GOT3 (cell line): ENCODE measurements around the gene ULBP2.
"Not testable (repeated sequence)": the region's sequence is repeated elsewhere in the genome, so short reads cannot be mapped to it uniquely, and the experiment has no call there.

Experiments used
- DNase-seq: peaks from one replicate; lab custom pipeline; 2025; ENCODE audit warnings: mixed read lengths; lab: John Stamatoyannopoulos, UW

ULBP2 gene

GRCh38 chr6:149951626-149952025 lies 9.8 kb downstream of the ULBP2 start:
- DNase-seq = no peak

DNA sequence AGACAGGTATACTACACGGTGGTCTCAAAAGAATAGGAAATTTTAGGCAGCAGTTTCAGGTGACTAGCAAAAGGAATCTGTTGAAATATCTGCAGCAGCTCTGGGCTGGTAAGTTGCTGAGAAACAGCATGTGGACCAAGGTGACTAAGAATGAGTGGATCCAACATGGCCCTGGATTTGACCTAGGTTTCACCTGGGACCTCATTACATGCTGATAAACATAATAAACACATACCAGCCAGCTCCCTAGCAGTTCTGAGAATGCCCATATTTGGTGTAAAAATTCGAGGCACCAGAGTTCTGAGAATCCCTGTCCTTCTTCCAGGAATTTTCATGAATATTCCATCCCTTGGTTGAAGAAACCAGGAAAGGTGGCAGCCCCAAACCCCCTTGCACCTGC lies 11.6 kb downstream of the ULBP2 start:
- not testable (repeated sequence) for DNase-seq

DNA sequence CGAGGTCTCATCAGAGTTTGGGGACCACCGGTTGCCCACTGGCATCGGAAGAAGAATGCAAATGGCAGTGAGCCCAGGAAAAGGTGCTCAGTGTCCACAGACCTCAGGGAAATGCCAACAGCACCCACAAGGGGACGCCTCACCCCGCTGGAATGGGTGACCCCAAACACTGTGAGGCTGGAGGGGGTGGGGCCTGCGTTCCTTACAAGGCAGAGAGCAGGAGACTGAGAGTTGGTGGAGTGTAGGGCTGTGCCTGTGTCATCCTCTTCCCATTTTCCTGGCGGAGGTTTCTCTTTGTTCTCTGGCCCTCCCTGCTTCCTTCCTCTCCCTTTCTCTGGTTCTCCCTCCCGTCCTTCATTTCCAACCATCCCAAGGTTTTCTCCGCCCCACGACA lies 12.1 kb downstream of the ULBP2 start:
- not testable (repeated sequence) for DNase-seq

DNA sequence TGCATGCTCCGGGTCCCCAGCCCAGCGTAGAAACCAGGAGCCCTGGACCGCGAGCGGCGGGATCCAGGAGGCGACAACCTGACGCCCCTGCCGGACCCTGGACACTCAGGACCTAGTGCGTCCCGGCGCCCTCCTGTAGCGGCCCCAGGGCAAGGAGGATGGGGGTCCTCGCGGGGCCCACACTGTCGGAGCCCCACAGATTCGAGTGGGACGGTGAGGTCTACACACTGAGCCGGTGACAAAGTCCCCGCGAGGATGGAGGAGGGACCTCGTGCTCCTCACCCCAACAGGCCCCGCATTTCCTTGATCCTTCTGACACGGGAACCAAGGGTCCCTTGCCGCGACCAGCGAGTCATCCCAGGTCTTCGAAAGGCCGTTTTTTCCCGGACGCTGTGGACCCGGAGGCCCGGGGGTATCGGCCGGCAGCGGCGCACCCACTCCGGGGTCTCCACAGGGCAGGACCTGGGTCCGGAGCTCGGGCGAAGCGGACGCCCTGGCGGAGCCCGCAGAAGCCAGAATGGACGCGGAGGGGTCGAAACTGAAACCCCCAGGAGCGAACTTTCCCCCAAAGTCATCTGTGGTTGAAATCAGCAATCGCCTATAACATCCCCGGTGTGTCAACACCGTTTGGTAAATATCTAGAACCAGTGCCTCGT lies 12.6 kb downstream of the ULBP2 start:
- DNase-seq = not testable (repeated sequence)

DNA sequence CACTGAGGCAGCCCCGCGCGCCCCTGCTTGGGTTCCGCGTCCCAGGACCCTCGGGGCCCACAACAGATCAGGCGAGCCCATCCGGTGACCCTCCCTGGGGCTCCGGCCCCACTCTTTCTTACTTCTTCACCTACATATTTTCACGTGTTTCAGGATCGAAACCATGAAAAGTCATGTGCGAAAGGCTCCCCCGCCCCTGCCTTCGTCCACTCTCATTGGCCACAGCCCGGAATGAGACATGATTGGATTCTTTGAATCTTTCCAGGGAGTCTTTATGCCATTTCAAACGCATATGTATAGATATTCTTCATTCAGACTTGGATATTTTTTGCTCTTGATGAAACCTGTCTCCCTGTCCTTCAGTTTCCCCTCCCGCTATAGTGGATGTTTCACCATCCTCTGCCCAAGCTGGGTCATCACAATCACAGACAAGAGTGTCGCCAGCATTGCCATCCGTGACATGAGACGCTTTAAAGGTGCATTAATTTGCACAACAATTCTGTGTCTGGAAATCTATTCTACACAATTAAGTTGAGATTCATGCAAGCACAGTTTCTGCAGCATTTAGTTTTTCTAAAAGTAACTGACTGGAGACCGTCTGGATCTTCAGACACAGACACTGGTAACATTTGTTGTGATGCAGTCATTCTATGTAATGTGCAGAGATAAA lies 13.3 kb downstream of the ULBP2 start:
- DNase-seq = not testable (repeated sequence)

GRCh38 chr6:149955654-149956317 lies 14.0 kb downstream of the ULBP2 start:
- not testable (repeated sequence) for DNase-seq

- DNase-seq = not testable (repeated sequence)
Observed at GRCh38 chr6:149958124-149958523, 16.3 kb downstream of the ULBP2 start.

DNA sequence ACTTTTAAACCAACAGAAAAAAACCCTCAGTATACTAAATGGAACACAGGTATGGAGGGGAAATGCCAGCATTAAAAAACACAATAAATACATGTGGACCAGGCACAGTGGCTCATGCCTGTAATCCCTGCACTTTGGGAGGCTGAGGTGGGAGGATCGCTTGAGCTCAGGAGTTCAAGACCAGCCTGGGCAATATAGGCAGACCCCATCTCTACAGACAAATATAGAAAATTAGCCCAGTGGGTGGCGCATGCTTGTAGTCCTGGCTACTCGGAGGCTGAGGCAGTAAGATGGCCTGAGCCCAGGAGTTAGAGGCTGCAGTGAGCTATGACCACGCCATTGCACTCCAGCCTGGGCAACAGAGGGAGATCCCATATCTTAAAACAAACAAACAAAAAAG lies 18.0 kb downstream of the ULBP2 start:
- DNase-seq = not testable (repeated sequence)

- no peak for DNase-seq
Observed at GRCh38 chr6:149960488-149960887, 18.7 kb downstream of the ULBP2 start.

DNA sequence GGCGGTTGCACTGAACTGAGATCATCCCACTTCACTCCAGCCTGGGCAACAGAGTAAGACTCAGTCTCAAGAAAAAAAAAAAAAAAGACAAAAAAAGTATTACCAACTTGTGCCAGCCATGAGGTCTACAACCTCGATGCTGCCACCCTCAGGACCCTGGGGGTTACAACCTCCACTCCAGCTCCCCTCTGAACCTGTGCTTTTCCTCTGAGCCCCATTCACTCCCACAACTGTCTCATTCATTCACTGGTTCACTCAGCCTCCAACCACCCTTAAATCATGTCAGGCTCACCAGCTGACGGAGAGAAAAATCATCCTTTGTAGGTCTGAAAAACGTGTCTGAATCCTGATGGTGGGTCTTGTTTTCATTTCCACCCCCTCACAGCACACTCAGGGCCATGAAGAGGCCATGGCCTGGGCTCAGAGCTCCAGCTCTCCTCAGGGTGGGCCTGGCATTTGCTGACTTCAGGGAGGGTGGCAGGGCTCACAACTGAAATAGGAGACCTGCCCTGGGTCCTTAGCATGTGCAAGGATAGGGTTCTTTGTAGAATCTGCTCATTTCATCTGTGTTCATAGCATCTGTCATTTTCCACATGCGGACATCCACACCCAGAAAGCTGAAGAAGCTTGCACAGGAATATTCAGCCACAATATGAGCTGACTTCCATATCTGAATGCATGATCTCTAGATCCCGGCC lies 20.1 kb downstream of the ULBP2 start:
- no peak for DNase-seq

- DNase-seq = no peak
Observed at GRCh38 chr6:149962461-149963211, 20.8 kb downstream of the ULBP2 start.

- DNase-seq = no peak
Observed at GRCh38 chr6:149963212-149963461, 21.3 kb downstream of the ULBP2 start.

DNA sequence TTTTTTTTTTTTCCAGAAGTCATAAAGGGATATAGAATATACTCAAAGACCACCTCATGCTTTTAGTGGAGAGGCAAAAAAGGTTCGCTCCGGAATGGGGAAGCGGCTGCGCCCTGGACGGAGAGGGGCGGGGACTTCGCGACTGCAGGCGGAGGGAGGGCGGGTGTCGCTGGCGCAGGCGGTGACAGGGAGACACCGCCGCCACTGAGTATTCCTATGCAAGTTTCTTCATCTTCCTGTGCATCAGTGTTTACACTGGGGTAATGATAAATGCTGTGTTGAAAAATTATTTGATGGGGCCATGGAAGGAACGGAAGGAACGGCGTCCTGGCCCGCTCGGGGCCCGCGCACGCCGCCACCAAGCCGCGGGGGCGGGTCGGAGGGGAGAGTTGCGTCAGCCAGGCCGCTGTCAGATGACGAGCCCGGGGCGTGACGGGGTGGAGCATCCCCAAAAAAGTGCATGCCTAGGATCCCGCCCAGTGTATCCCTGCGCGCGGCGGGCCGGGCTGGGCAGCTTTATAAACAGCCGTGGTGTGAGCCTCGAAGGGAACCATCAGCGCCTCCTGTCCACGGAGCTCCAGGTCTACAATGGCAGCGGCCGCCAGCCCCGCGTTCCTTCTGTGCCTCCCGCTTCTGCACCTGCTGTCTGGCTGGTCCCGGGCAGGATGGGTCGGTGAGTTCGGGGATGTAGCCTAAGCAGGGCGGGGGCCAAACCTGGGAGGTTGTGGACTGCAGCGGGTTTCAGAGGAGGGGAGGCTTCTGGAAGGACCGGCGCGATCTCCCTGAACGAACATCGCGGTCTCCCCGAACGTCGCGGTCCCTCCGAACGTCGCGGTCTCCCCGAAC lies 21.9 kb downstream of the ULBP2 start, which contains the start of gene ULBP1:
Gene ULBP1, plus strand, starts transcription at position 482 of the 846 bp plus-strand sequence. Its CDS starts 107 bp downstream, at position 589.
- no peak for DNase-seq

DNA sequence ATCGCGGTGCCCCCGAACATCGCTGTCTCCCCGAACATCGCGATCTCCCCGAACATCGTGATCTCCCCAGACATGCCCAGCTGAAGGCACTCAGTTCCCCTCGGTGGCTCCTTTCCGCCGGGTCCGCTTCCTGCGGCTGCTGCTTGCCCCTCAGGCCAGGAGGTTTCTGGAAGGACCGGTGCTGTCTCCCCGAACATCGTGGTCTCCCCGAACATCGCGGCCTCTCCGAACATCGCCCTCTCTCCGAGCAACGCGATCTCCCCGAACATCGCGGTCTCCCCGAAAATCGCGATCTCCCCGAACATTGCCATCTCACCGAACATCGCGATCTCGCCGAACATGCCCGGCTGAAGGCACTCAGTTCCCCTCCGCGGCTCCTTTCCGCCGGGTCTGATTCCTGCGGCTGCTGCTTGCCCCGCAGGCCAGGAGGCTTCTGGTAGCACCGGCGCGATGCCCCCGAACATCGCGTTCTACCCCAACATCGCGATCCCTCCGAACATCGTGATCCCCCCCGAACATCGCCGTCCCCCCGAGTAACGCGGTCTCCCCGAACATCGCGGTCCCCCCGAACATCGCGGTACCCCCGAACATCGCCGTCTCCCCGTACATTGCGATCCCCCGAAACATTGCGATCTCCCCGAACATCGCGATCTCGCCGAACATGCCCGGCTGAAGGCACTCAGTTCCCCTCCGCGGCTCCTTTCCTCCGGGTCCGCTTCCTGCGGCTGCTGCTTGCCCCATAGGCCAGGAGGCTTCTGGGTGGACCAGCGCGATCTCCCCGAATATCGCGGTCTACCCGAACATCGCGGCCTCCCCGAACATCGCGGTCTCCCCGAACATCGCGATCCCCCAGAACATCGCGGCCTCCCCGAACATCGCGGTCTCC lies 22.7 kb downstream of the ULBP2 start:
- no peak for DNase-seq

DNA sequence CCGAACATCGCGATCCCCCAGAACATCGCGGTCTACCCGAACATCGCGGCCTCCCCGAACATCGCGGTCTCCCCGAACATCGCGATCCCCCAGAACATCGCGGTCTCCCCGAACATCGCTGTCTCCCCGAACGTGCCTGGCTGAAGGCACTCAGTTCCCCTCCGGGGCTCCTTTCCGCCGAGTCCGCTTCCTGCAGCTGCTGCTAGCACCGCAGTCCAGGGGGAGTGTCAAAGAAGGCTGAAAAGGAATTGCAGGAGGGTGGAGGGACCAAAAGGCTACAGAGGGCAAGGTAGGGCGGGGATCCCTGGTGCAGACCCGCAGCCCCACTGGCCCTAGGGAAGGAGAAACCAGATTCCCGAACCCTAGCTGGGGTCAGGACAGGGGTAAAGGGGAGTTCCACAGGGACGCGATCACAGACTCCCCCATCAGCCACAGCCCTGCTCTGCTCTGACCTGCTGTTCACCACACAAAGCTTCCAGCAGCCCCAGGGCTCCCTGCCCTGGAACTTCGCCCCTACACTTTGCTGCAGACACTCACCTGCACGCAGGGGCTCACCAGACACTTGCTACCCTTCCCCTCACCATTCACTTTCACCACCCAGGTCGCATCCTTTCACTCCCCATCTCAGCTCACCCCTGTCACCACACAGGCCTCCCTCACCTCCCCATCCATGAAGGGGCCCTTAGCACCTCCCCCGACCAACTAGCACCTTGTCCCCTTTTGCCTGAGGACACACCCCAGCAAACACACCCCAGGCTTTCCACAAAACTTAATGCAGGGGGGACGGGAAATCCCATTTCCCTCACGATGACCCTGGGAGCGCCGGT lies 23.6 kb downstream of the ULBP2 start:
- DNase-seq = no peak

DNA sequence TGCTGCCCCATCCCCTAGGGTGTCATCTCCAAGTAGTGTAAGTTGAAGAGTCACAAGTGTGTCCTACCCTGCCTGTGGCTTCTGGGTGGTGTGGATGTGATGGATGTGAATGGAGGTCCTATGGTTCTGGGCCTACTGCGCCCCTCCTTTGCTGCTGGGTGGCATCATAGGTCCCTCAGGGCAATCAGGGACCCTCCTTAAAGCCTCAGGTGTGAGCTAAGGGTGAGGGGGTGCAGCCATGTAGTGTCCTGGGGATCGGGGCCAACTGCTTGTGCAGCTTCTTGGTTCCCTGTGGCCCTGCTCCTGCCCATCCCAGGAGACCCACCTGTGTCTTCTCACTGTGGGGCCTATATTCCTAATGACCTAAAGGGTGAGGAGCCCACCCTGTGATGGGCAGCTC lies 24.5 kb downstream of the ULBP2 start:
- not testable (repeated sequence) for DNase-seq

DNA sequence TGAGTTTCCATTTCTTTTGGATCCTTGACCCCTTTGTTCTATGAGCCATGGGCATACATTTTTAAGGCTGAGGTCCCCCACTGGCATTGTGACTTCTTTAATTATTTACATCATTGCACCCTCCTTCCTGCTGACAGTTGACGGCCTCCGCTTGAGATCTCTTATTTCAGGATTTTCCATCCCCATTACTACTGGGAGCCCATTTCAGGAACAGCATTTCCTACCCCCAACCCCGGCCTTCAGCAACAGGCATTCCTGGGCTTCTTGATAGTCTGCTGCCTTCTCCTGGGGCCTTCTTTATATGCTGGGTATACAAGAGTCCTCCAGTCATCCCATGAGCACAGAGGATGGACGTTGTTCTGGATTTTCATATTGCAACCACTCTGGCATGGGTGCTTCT lies 25.8 kb downstream of the ULBP2 start:
- DNase-seq = no peak

GRCh38 chr6:149967999-149968398 lies 26.2 kb downstream of the ULBP2 start:
- DNase-seq = not testable (repeated sequence)

DNA sequence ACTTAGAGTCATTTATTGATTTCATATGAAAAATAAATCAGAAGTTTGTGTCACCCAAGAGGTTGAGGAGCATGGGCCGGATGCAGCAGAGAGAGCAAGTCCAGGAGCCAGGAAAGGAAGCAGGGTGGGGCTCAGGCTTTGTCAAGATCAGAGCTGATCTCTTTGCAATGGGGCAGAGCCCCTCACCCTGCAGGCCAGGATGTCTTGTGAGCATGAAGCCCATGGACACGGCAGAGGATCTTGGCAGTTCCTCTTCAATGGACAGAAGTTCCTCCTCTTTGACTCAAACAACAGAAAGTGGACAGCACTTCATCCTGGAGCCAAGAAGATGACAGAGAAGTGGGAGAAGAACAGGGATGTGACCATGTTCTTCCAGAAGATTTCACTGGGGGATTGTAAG lies 27.1 kb downstream of the ULBP2 start:
- DNase-seq = not testable (repeated sequence)
